ENCODE results near the gene VILL.

GRCh38 chr3:37961622-37962431 lies 28.8 kb upstream of the VILL start:
- TF ChIP-seq CTCF (conservative IDR thresholded peaks at IDR 0.05) (no peak), ZFX (IDR thresholded peaks at IDR 0.05) (no peak)
